Uterus (tissue), 2 donors: ENCODE results near the gene SPATA31C1.
"Not testable (repeated sequence)": the region's sequence is repeated elsewhere in the genome, so short reads cannot be mapped to it uniquely, and the experiment has no call there.

ENCODE experiments used
- CTCF ChIP-seq, 4 experiments: fragments of 200-600 bp in 2 of 4; fragments of 450-650 bp in 2 of 4; sonication (generic) in 2 of 4; IDR thresholded peaks; one replicate each; pipeline ENCODE4 v1.5.1; 2016 to 2019; ENCODE audit warnings: antibody characterized with exemption in 4 of 4, mild to moderate bottlenecking in 2 of 4, moderate library complexity in 1 of 4
- POLR2A ChIP-seq, 2 donors: fragments of 450-650 bp; IDR thresholded peaks; one replicate each; pipeline ENCODE4 v1.6.1; 2016; ENCODE audit warnings: antibody characterized with exemption in 2 of 2, mild to moderate bottlenecking in 1 of 2, moderate library complexity in 1 of 2

DNA sequence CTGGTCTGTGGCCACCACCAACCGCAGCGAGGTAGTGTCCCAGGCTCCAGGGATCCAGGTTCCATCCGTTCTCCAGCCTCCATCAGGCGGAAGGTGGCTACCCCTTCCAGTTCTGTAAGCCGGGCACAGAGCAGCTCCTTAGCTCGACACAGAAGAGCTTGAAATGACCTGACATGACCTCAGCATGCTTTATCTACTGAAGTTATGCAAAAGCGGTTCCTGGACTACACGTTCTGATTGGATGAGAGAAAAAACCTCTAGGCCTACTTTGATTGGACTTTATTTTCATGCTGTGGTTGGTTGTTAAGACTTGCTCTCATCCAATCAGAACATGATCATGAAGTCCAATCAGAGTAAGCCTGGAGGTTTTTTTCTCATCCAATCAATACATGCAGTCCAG, 21.3 kb downstream of the SPATA31C1 start:
- TF ChIP-seq POLR2A, CTCF (IDR thresholded peaks at IDR 0.05): not testable (repeated sequence)
